ENCODE results near the gene ZNF107. TPM values are rescaled to one million over a fixed set of nuclear protein-coding genes. Genes with fewer than 3 reads are reported as not detected.
A peak's percentile ranks its signal among the peaks of the same experiment; 100 is the strongest.

ZNF107 gene
- total RNA-seq: 5.9 TPM in 2 replicates

GRCh38 chr7:64665980-64666662, at the start of gene ZNF107:
Gene ZNF107 (plus strand): TSS chr7:64666133. CDS start chr7:64666283, 150 bp downstream.
- TF ChIP-seq CTCF (conservative IDR thresholded peaks at IDR 0.05; ENCODE audit: low read depth, low read length): no peak
- peak within 1 kb of the TSS; percentile 95 for H3K4me3 ChIP-seq (ENCODE audit: low read depth, low read length)
- no peak for DNase-seq (ENCODE audit: low read depth)

GRCh38 chr7:64618785-64619456, 47.0 kb upstream of the ZNF107 start:
- peak; percentile 54 for TF ChIP-seq CTCF (conservative IDR thresholded peaks at IDR 0.05; ENCODE audit: low read depth, low read length)
- peak; percentile 10 for DNase-seq (ENCODE audit: low read depth)
- H3K4me3 ChIP-seq (ENCODE audit: low read depth, low read length): no peak overlapping the region

GRCh38 chr7:64619705-64620104, 46.2 kb upstream of the ZNF107 start:
- no peak overlapping the region for H3K4me3 ChIP-seq (ENCODE audit: low read depth, low read length)
- no peak for TF ChIP-seq CTCF (conservative IDR thresholded peaks at IDR 0.05; ENCODE audit: low read depth, low read length)
- DNase-seq (ENCODE audit: low read depth): no peak

DNA sequence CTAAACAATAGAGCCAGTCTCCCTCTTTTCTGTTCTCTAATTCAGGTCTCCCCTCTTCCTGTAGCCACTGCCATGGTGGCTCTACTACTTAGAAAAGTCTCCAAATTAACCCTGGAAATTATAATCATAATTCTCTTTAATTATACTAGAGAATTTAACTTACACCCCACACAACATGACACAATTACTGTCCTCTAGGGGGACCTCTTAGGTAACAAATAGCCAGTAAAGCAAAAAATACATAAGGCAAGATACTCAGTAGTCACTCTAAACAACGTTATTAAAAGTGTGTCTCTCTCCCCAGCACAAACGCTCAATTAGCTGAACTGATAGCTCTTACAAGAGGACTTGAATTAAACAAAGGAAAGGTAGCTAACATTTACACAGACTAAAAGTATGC, 44.3 kb upstream of the ZNF107 start:
- no peak overlapping the region for H3K4me3 ChIP-seq (ENCODE audit: low read depth, low read length)
- no peak for TF ChIP-seq CTCF (conservative IDR thresholded peaks at IDR 0.05; ENCODE audit: low read depth, low read length)
- no peak for DNase-seq (ENCODE audit: low read depth)

GRCh38 chr7:64625114-64626082, 40.5 kb upstream of the ZNF107 start:
- no peak for DNase-seq (ENCODE audit: low read depth)
- H3K4me3 ChIP-seq (ENCODE audit: low read depth, low read length): no peak overlapping the region
- TF ChIP-seq CTCF (conservative IDR thresholded peaks at IDR 0.05; ENCODE audit: low read depth, low read length): peak; percentile 52

DNA sequence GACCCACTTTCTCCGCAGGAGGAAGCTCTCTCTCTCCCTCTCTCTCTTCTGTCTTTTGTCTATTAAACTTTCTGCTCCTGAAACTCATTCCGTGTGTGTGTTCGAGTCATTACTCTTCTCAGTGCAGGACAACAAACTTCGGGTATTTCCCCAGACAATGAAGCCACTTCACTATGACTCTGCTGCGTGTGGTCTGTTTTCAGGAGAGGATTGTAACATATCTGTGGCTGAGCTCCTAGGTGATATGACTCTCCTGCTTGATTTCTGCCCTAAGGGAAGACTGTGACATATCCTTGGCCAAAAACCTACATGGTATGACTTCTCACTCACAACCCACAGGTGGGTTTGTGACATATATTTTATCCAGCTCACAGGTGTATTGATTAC, 39.9 kb upstream of the ZNF107 start:
- DNase-seq (ENCODE audit: low read depth): no peak
- no peak overlapping the region for H3K4me3 ChIP-seq (ENCODE audit: low read depth, low read length)
- no peak for TF ChIP-seq CTCF (conservative IDR thresholded peaks at IDR 0.05; ENCODE audit: low read depth, low read length)

All from epithelial cell of proximal tubule (primary cell).